ENCODE data around the gene PHF23. TPM values are rescaled to one million over a fixed set of nuclear protein-coding genes. Genes with fewer than 3 reads are reported as not detected.
A peak's percentile ranks its signal among the peaks of the same experiment; 100 is the strongest.

The PHF23 gene
- total RNA-seq, 2 experiments from 2014 or later: 45.9 to 53.1 TPM

DNA sequence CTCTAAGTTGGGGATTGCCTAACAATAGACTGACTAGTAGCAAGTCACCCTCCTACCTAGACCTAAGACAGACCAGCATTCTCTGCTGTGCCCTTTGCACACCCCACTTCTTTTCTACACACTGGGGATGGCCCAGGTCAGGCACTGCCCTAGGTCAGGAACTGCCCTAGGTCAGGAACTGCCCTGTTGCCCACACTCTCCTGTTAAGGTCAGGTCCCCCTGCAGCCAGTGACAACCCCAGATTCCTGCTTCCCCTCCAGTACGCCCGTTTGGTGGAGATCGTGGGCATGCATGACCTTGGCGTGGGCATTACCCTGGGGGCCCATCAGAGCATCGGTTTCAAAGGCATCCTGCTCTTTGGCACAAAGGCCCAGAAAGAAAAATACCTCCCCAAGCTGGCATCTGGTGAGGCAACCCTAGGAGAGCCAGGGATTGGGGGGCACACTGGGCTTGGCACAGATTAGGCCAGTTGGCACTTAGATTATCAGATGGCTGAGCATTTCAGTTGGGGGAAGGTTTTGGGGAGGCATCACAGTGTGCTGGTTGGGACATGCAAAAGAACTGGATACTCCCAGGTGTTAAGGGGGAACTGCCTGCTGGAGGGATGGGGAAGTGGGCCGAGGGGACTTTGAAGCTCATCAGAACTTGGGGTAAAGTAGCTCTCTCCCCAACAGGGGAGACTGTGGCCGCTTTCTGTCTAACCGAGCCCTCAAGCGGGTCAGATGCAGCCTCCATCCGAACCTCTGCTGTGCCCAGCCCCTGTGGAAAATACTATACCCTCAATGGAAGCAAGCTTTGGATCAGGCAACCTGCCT lies 17.8 kb downstream of the PHF23 start:
- Mint-ChIP-seq H3K27me3 (no peaks in the 10 kb centered on the region), H3K4me3 (peak overlapping the region; percentile 93), H3K27ac (peak overlapping the region; percentile 84), H3K4me1 (peaks cover 36% of the 10 kb centered on the region), H3K36me3 (ENCODE audit: low read depth) (peaks cover 45% of the 10 kb centered on the region), H3K9me3 (no peaks in the 10 kb centered on the region)
- POLR2A ChIA-PET: interaction anchor here (1.2 to 8.4 kb wide), 6 partner anchors 11 to 362 kb away, joined by 3 to 100 read pairs (median 8); partner anchors contain the start of genes CTDNEP1, DVL2, ELP5 and GABARAP
- no peak for DNase-seq
- CTCF ChIA-PET: interaction anchor here (0.7 to 5.2 kb wide), 17 partner anchors 9 to 176 kb away, joined by 3 to 61 read pairs (median 4); partner anchors contain the start of genes ACAP1, CTDNEP1, DVL2 and ELP5

DNA sequence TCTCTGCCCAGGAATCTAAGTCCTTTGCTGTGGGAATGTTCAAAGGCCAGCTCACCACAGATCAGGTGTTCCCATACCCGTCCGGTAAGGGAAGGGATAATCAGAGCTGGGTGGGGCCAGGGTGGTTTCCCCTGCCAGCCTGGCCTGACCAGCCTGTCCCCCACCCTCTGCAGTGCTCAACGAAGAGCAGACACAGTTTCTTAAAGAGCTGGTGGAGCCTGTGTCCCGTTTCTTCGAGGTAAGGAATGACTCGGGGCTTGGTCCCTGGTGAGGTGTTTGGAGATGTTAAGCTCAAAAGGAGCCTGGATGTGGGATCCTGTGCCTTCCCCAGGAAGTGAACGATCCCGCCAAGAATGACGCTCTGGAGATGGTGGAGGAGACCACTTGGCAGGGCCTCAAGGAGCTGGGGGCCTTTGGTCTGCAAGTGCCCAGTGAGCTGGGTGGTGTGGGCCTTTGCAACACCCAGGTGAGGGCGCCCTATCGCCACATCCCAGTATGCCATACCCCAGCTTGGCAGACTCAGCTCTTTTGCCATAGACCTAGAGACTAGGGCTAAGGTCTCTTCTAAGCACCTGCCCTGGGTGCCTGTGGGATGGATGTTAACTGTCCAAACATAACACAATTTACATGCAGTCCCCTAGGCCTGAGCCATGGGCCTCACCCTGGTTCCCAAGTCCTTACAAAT lies 18.5 kb downstream of the PHF23 start:
- peaks cover 43% of the 10 kb centered on the region for H3K4me1 Mint-ChIP-seq
- no peaks in the 10 kb centered on the region for H3K9me3 Mint-ChIP-seq
- peak overlapping the region; percentile 93 for H3K4me3 Mint-ChIP-seq
- DNase-seq: peak; percentile 76
- ChIA-PET CTCF (interaction anchor here (0.7 to 5.2 kb wide), 21 partner anchors 10 to 216 kb away, joined by 3 to 61 read pairs (median 3); partner anchors contain the start of genes ACAP1, CTDNEP1, DVL2 and ELP5), POLR2A (interaction anchor here (0.6 to 8.4 kb wide), 11 partner anchors 10 to 363 kb away, joined by 3 to 100 read pairs (median 7); partner anchors contain the start of genes CTDNEP1, DVL2, ELP5 and GABARAP)
- no peaks in the 10 kb centered on the region for H3K27me3 Mint-ChIP-seq
- H3K27ac Mint-ChIP-seq: peak overlapping the region; percentile 84
- H3K36me3 Mint-ChIP-seq (ENCODE audit: low read depth): peaks cover 41% of the 10 kb centered on the region

DNA sequence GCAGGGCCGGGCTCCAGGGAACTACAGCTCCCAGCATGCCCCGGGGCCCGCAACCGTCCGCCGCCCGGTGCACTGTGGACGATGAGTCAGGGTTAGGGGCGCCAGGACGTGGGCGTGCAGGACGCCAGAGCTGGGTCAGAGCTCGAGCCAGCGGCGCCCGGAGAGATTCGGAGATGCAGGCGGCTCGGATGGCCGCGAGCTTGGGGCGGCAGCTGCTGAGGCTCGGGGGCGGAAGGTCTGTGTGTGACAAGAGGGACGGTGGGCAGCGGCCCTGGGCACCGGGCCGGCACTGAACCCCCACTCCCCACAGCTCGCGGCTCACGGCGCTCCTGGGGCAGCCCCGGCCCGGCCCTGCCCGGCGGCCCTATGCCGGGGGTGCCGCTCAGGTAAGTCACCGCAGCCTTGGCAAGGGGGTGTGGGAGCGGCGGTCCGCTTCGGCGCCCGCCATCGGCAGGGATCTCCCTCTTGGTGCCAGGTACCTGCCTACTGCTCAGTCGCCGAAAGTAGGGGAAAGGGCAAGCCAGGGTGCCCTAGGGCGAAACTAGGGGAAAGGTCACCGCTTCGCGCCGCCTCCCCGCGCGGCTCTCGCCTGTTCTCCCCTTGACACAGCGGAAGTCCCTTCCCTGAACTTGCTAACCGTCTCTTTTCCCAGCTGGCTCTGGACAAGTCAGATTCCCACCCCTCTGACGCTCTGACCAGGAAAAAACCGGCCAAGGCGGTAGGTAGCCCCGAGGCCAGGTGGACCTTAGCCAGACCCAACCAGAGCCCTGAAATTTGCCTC lies 19.3 kb downstream of the PHF23 start, which contains the start of the genes ACADVL and DLG4:
Gene ACADVL, plus strand, starts transcription at position 127 of the 781 bp plus-strand sequence. Its CDS starts 47 bp downstream, at position 174.
Gene DLG4, minus strand, starts transcription at position 25 of the 781 bp plus-strand sequence.
- ChIA-PET CTCF (interaction anchor here (0.7 to 5.2 kb wide), 21 partner anchors 11 to 217 kb away, joined by 3 to 61 read pairs (median 3); partner anchors contain the start of genes ACAP1, CTDNEP1, DVL2 and ELP5), POLR2A (interaction anchor here (0.9 to 8.4 kb wide), 12 partner anchors 11 to 364 kb away, joined by 3 to 100 read pairs (median 6); partner anchors contain the start of genes CTDNEP1, DVL2, ELP5 and GABARAP)
- DNase-seq: peak; percentile 84
- Mint-ChIP-seq H3K4me3 (peak within 1 kb of the TSS; percentile 93), H3K36me3 (ENCODE audit: low read depth) (peaks cover 35% of the 10 kb centered on the region), H3K9me3 (no peaks in the 10 kb centered on the region), H3K4me1 (peaks cover 48% of the 10 kb centered on the region), H3K27me3 (no peaks in the 10 kb centered on the region), H3K27ac (peak within 1 kb of the TSS; percentile 89)

DNA sequence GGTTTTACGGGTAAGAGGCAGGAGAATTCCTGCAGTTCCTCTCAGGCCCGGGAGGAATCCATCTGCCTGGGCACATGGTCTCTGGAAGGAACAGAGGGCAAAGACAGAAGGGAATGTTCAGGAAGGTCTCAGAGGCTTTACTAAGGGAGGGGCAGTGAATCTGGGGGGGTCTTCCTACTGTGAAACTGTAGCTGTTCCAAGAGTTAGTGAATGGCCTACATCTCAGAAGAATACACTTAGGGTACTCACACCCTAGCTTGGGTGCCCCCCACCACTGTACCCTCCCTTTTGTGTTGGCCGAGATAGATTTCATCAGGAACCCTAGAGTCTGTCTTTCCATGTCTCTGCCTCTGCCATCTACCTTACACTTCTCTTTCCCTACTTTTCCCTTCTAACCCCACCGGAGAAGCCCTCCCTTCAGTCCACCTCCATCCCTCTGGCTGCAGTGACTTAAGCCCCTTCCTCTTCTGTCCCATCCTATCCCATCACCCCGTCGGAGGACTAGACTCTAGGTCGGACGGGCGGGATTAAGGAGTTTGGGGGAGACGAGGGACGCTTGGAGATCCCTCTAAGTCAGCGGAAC lies 19.9 kb downstream of the PHF23 start:
- peak overlapping the region; percentile 89 for H3K27ac Mint-ChIP-seq
- DNase-seq: no peak
- H3K4me1 Mint-ChIP-seq: peaks cover 55% of the 10 kb centered on the region
- peak overlapping the region; percentile 93 for H3K4me3 Mint-ChIP-seq
- H3K27me3 Mint-ChIP-seq: no peaks in the 10 kb centered on the region
- POLR2A ChIA-PET: interaction anchor here (0.9 to 8.4 kb wide), 10 partner anchors 10 to 364 kb away, joined by 3 to 100 read pairs (median 6); partner anchors contain the start of genes DVL2, GABARAP, MPDU1 and PHF23
- H3K36me3 Mint-ChIP-seq (ENCODE audit: low read depth): peaks cover 31% of the 10 kb centered on the region
- CTCF ChIA-PET: interaction anchor here (0.9 to 5.2 kb wide), 9 partner anchors 16 to 217 kb away, joined by 3 to 61 read pairs (median 3); partner anchors contain the start of genes DVL2, GABARAP, PHF23 and SLC16A13
- H3K9me3 Mint-ChIP-seq: no peaks in the 10 kb centered on the region

DNA sequence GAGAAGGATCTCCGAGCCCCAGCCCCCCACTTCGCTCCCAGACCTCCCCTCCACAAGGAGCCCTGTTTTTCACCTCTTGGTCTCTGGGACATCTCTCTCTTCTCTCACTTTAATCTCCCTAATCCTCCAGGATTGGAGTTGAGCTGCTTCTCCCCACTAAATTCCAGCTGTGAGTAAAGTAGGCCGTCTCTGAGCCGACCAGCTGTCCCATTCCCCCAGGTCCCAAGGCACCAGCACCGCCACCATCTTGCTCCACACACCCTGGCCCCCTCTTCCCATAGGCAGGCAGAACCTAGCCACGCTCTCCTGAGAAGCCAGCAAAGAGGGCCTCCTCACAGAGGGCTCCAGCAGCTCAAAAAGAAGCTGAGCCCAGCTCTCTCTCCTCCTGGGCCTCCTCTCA lies 20.5 kb downstream of the PHF23 start:
- H3K27me3 Mint-ChIP-seq: no peaks in the 10 kb centered on the region
- POLR2A ChIA-PET: interaction anchor here (0.9 to 8.4 kb wide), 6 partner anchors 16 to 365 kb away, joined by 3 to 100 read pairs (median 5); partner anchors contain the start of genes DVL2, GABARAP, MPDU1 and PHF23
- H3K4me3 Mint-ChIP-seq: peak overlapping the region; percentile 93
- CTCF ChIA-PET: interaction anchor here (0.9 to 5.2 kb wide), 5 partner anchors 16 to 183 kb away, joined by 3 to 61 read pairs (median 19); partner anchors contain the start of genes DVL2, GABARAP, PHF23 and SLC16A13
- no peak for DNase-seq
- H3K9me3 Mint-ChIP-seq: no peaks in the 10 kb centered on the region
- H3K4me1 Mint-ChIP-seq: peaks cover 60% of the 10 kb centered on the region
- peaks cover 26% of the 10 kb centered on the region for H3K36me3 Mint-ChIP-seq (ENCODE audit: low read depth)
- no peak overlapping the region for H3K27ac Mint-ChIP-seq

DNA sequence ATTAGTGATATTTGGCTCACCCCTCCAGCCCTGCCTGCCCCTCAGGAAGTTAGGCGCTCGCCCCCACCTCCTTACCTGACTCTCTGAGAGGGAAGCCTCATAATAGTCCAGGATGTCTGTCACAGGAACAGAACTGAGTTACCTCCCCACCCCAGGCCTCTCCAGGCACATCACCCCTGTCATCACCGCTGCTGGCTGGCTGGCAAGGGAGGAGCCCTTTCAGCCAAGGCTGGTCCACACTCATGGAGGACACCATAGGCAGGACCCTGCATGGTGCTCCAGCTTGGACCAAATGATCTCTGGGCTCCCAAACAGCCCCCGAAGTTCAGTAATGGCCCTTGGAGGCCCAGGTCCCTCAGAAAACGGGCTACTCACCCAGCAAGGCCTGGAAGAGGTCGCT lies 21.1 kb downstream of the PHF23 start:
- peaks cover 66% of the 10 kb centered on the region for H3K4me1 Mint-ChIP-seq
- H3K4me3 Mint-ChIP-seq: no peak overlapping the region
- H3K27ac Mint-ChIP-seq: no peak overlapping the region
- H3K9me3 Mint-ChIP-seq: no peaks in the 10 kb centered on the region
- ChIA-PET POLR2A (interaction anchor here (0.9 to 8.4 kb wide), 4 partner anchors 17 to 119 kb away, joined by 3 to 100 read pairs (median 16); partner anchors contain the start of genes DVL2, GABARAP and PHF23), CTCF (interaction anchor here (5.2 kb wide), 1 partner anchor 19 kb away, joined by 44 read pairs; the partner anchor contains the start of genes DVL2 and PHF23)
- peaks cover 5% of the 10 kb centered on the region for H3K27me3 Mint-ChIP-seq
- no peak for DNase-seq
- peaks cover 20% of the 10 kb centered on the region for H3K36me3 Mint-ChIP-seq (ENCODE audit: low read depth)

DNA sequence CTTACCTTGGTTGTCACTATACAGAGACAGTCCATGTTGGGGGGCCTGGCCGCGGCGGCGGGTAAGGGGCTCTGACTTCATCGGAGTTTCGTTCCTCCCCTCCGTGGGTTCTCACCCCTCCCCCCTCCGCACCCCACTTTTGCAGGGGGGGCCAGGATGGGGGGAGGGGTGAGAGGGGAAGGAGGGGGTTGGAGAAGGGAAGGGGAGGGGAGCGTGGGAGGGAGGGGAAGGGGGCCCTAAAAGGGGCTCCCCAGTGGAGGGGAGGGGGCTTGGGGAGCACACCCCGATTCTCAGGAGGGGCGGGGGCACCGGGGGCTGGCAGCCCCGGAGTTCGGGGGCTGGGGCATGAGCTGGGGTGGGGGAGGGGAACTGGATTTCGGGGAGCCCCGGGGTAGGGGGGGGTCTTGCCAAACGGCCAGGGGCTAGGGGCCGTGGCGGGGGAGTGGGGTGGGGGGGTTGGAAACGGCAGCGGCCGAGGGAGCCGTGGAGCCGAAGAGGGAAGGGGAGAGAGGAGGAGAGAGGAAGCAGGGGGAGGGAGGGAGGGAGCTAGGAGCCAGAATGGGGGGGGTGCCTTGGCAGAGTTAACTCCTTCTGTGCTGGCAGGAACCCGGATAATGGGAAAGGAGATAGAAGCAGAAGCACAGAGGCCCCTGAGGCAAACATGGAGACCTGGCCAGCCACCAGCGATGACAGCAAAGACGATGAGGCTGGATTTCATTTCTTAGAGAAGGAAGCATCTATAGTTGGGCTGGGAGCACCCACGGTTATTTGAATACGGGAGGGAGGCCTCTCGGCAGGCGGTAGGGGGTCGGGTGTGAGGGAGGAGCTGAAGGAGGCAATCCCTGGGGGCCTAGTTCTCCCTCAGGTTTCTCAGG lies 21.9 kb downstream of the PHF23 start:
- Mint-ChIP-seq H3K27ac (no peak overlapping the region), H3K36me3 (ENCODE audit: low read depth) (peaks cover 17% of the 10 kb centered on the region), H3K4me1 (peaks cover 66% of the 10 kb centered on the region), H3K27me3 (peaks cover 6% of the 10 kb centered on the region), H3K4me3 (no peak overlapping the region), H3K9me3 (no peaks in the 10 kb centered on the region)
- POLR2A ChIA-PET: interaction anchor here (8.4 kb wide), 1 partner anchor 23 kb away, joined by 100 read pairs; the partner anchor contains the start of genes GABARAP and PHF23
- no peak for DNase-seq
- CTCF ChIA-PET: interaction anchor here (0.6 to 1.6 kb wide), 2 partner anchors 70 to 257 kb away, joined by 3 read pairs; no protein-coding TSS in a partner anchor

DNA sequence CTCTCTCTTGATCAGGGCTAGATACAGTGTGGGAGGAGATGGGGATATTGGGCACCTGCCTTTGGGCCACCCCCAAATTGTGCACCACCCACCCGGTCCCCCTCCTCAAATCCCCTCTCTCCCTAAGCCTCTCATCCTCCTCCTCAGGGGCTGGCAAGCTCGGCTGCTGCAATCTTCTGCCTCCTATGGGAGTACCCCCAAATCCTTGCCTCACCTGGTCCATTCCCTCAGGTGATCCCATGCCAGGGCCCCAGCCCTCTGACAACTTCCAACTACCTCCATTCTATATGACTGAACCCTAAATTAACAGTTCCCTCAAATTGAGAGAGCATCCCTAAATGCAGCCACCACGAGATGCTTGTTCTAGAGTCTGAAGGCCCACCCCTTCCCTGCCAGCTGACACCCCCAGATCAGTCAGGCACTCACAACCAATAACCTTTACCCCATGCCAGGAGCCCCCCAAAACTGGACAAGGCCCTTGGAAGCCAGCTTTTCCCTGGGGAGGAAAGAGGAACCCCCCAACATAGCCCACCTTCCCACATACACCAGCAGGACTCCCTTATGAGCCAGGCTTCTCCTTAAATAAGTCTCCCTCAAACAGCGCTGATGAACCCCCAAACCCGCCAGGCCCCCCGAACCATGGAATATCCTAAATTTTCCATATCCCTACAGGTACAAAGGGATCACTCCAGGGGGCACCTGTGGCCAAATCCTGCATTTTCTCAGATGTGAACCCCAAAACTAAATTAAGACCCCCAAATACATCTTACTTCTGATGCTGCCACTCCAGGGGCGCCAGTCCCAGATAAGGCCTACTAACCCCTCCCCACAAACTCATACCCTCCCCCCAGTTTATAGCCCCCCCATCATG lies 22.8 kb downstream of the PHF23 start:
- CTCF ChIA-PET: interaction anchor here (1.6 kb wide), 1 partner anchor 69 kb away, joined by 3 read pairs; no protein-coding TSS in a partner anchor
- peaks cover 63% of the 10 kb centered on the region for H3K4me1 Mint-ChIP-seq
- peaks cover 12% of the 10 kb centered on the region for H3K27me3 Mint-ChIP-seq
- H3K36me3 Mint-ChIP-seq (ENCODE audit: low read depth): peaks cover 8% of the 10 kb centered on the region
- POLR2A ChIA-PET: interaction anchor here (0.7 kb wide), 1 partner anchor 252 kb away, joined by 3 read pairs; no protein-coding TSS in a partner anchor
- DNase-seq: no peak
- no peaks in the 10 kb centered on the region for H3K9me3 Mint-ChIP-seq
- no peak overlapping the region for H3K4me3 Mint-ChIP-seq
- H3K27ac Mint-ChIP-seq: no peak overlapping the region

DNA sequence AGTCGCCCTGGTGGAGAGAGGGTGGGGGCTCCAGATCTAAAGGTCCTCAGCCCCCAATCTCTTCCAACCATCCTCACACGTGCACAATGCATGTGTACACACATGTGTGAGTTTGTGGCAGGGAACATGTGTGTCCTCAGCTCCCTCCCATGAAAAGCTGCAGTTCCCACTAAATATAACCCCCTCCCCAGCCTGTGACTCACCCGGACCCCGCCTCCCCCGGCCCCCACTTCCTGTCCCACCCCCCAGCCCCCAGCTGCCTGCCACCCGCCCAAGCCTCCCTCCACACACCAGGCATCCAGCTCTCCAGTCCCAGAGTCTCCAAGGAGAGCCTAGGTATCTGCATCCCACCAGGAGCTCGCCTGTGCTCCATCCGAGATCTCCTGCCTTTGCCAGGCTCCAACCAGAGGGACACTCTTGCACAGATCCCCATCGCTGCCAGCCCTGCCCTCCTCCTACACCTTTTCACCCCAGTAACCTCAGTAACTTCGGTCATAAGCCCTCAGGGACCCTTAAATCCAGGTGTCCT lies 23.5 kb downstream of the PHF23 start:
- POLR2A ChIA-PET: interaction anchor here (0.7 to 1.1 kb wide), 2 partner anchors 16 to 252 kb away, joined by 3 read pairs; no protein-coding TSS in a partner anchor
- H3K27ac Mint-ChIP-seq: no peak overlapping the region
- DNase-seq: no peak

More for the DNA sequence above, 23.5 kb downstream of the PHF23 start:
- H3K27me3 Mint-ChIP-seq: peaks cover 12% of the 10 kb centered on the region
- H3K4me3 Mint-ChIP-seq: no peak overlapping the region
- H3K9me3 Mint-ChIP-seq: no peaks in the 10 kb centered on the region
- H3K4me1 Mint-ChIP-seq: peaks cover 55% of the 10 kb centered on the region
- CTCF ChIA-PET: interaction anchor here (1.6 kb wide), 1 partner anchor 68 kb away, joined by 3 read pairs; no protein-coding TSS in a partner anchor
- peaks cover under 1% of the 10 kb centered on the region for H3K36me3 Mint-ChIP-seq (ENCODE audit: low read depth)

Measured in activated CD4-positive, alpha-beta memory T cell treated with anti-CD3 and anti-CD28 coated beads, Interleukin-2, amount 10 ng/mL, durations not matched to agents 7 days and 5 days (primary cell).